SK-N-MC (cell line): ENCODE data around the gene GGNBP2.

Experiments used
- EZH2 ChIP-seq: fragments of 200-600 bp; sonication (generic); IDR thresholded peaks from one replicate; pipeline ENCODE4 v1.6.1; 2017; ENCODE audit warnings: antibody characterized with exemption
- POLR2AphosphoS5 ChIP-seq: IDR thresholded peaks from 2 replicates; pipeline ENCODE4 v1.6.1; 2012; ENCODE audit warnings: mild to moderate bottlenecking, low read depth, low read length, borderline replicate concordance

DNA sequence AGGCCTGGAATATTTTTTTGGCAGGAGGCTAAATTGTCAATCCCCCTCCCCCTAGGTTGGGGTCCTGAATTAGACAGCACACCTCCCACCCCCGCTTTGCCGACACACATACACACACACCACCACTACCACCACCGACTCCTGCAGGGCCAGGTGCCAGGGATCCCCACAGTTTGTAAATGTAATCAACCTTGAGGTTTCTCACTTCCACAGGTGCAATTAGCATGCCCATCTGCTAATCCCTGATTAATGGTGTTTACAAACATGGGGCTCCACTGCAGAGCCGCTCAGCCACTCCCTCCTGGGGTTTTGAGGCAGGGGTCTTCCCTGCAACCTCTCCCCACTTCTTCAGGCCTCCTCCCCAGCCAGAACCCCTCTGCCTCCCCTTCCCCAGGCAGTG, 68.4 kb downstream of the GGNBP2 start:
- TF ChIP-seq POLR2AphosphoS5 = no peak
- TF ChIP-seq EZH2 = no peak
